ENCODE data around the gene IDH2.

- TF ChIP-seq EGR1 (IDR thresholded peaks at IDR 0.05; ENCODE audit: low read depth in 2 of 2): no peak
- TF ChIP-seq CTCF (IDR thresholded peaks at IDR 0.05; ENCODE audit: low read depth, low read length, missing input control): no peak
- TF ChIP-seq, protein P1, sequence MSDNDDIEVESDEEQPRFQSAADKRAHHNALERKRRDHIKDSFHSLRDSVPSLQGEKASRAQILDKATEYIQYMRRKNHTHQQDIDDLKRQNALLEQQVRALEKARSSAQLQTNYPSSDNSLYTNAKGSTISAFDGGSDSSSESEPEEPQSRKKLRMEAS (IDR thresholded peaks at IDR 0.05): no peak
- no peak for TF ChIP-seq ATF3 (IDR thresholded peaks at IDR 0.05)
- TF ChIP-seq SP1 (IDR thresholded peaks at IDR 0.05): no peak
Measured at GRCh38 chr15:90056529-90056928, 45.7 kb downstream of the IDH2 start.

Measured in liver (tissue), 3 donors.